Measurements from ENCODE around the gene PLXDC2. TPM values are rescaled to one million over a fixed set of nuclear protein-coding genes. Genes with fewer than 3 reads are reported as not detected.

PLXDC2 gene
- total RNA-seq, 1 experiment from 2014 or later, result 0.20 TPM

DNA sequence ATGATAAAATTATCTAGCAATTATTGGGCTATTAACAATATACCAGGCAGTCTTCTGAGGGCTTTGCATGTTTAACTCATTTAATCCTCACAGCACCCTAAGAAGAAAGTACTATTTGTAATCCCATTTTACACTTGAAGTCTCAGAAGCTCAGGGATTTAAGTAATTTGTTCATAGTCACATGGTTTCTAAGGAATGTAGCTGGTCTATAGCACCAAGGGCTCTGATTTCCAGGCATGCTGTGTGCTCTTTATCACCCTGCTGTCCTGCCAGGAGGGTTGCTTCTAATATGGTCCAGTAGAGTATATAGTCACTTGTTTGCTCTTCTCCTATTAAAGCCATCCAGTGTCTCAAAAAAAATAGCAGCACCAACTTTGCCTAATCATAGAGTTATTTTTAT lies 417.2 kb downstream of the PLXDC2 start:
- Histone ChIP-seq H4K20me1 (ENCODE audit: insufficient read depth) (no peaks in the 10 kb centered on the region), H3K9me3 (ENCODE audit: control insufficient read depth in 1 of 2, insufficient read depth in 1 of 2, low read depth in 1 of 2, low read length in 2 of 2) (peaks cover 6 to 12% of the 10 kb centered on the region in 2 experiments; a peak in 2 of 4 replicates), H3K36me3 (ENCODE audit: control insufficient read depth in 1 of 2, insufficient read depth in 2 of 2, low read length in 2 of 2) (no peaks in the 10 kb centered on the region), H3K9me2 (ENCODE audit: insufficient read depth) (no peaks in the 10 kb centered on the region), H3K9ac (ENCODE audit: low read length) (no peak overlapping the region), H3K4me2 (ENCODE audit: low read length) (no peak overlapping the region), H3K4me3 (replicated peaks in 1 of 2; ENCODE audit: low read depth in 1 of 2, low read length in 2 of 2) (no peak overlapping the region), H3K27me3 (ENCODE audit: insufficient read depth, low read length) (no peaks in the 10 kb centered on the region), H3K27ac (ENCODE audit: low read depth, low read length) (no peak overlapping the region), H2AFZ (ENCODE audit: low read depth, low read length, poor library complexity, severe bottlenecking) (no peak overlapping the region), H3K79me2 (ENCODE audit: insufficient read depth, low read length) (no peaks in the 10 kb centered on the region), H3K4me1 (ENCODE audit: control insufficient read depth in 1 of 2, insufficient read depth in 2 of 2, low read length in 2 of 2) (no peaks in the 10 kb centered on the region)
- ChIA-PET CTCF (no interaction called here), POLR2A (no interaction called here), RAD21 (ENCODE audit: low non-redundant PET in 1 of 2, low total read pairs in 2 of 2, uncharacterized antibody in 2 of 2, unreplicated experiment in 2 of 2) (no interaction called here)
- intact Hi-C loops (cut with micrococcal nuclease), result no loop called here
- BruUV-seq (replicated peaks), result no TSS peak
- TF ChIP-seq EZH2 (IDR thresholded peaks at IDR 0.05), result no peak
- DNase-seq (ENCODE audit: low read depth, low spot score) (no peak), ATAC-seq (no peak)

- no peak overlapping the region for H3K9ac ChIP-seq (ENCODE audit: low read length)
- no peaks in the 10 kb centered on the region for H3K79me2 ChIP-seq (ENCODE audit: insufficient read depth, low read length)
- H3K4me2 ChIP-seq (ENCODE audit: low read length), result no peak overlapping the region
- DNase-seq (ENCODE audit: low read depth, low spot score) (no peak), ATAC-seq (no peak)
- H3K4me3 ChIP-seq (replicated peaks in 1 of 2; ENCODE audit: low read depth in 1 of 2, low read length in 2 of 2), result no peak overlapping the region
- no peaks in the 10 kb centered on the region for H3K9me2 ChIP-seq (ENCODE audit: insufficient read depth)
- H3K36me3 ChIP-seq (ENCODE audit: control insufficient read depth in 1 of 2, insufficient read depth in 2 of 2, low read length in 2 of 2), result no peaks in the 10 kb centered on the region
- no TSS peak for BruUV-seq (replicated peaks)
- POLR2A ChIA-PET, result no interaction called here
- H2AFZ ChIP-seq (ENCODE audit: low read depth, low read length, poor library complexity, severe bottlenecking), result no peak overlapping the region
- peaks cover 6 to 12% of the 10 kb centered on the region in 2 experiments; a peak in 2 of 4 replicates for H3K9me3 ChIP-seq (ENCODE audit: control insufficient read depth in 1 of 2, insufficient read depth in 1 of 2, low read depth in 1 of 2, low read length in 2 of 2)
- no peaks in the 10 kb centered on the region for H3K27me3 ChIP-seq (ENCODE audit: insufficient read depth, low read length)
- H4K20me1 ChIP-seq (ENCODE audit: insufficient read depth), result no peaks in the 10 kb centered on the region
- H3K27ac ChIP-seq (ENCODE audit: low read depth, low read length), result no peak overlapping the region
- H3K4me1 ChIP-seq (ENCODE audit: control insufficient read depth in 1 of 2, insufficient read depth in 2 of 2, low read length in 2 of 2), result no peaks in the 10 kb centered on the region
- RAD21 ChIA-PET (ENCODE audit: low non-redundant PET in 1 of 2, low total read pairs in 2 of 2, uncharacterized antibody in 2 of 2, unreplicated experiment in 2 of 2), result no interaction called here
- TF ChIP-seq ZBTB33 (IDR thresholded peaks at IDR 0.05; ENCODE audit: extremely low read depth, insufficient replicate concordance, low read length) (no peak), POLR2AphosphoS5 (IDR thresholded peaks at IDR 0.05; ENCODE audit: low read depth, low read length) (no peak), SIN3A (IDR thresholded peaks at IDR 0.05; ENCODE audit: low read depth) (no peak), EZH2 (IDR thresholded peaks at IDR 0.05) (no peak), FOSL1 (IDR thresholded peaks at IDR 0.05; ENCODE audit: low read depth) (no peak), ELF1 (IDR thresholded peaks at IDR 0.05; ENCODE audit: borderline replicate concordance, low read depth) (no peak), SRF (IDR thresholded peaks at IDR 0.05; ENCODE audit: low read depth) (no peak), EGR1 (IDR thresholded peaks at IDR 0.05; ENCODE audit: low read depth) (no peak)
- TF ChIP-seq, protein P1, sequence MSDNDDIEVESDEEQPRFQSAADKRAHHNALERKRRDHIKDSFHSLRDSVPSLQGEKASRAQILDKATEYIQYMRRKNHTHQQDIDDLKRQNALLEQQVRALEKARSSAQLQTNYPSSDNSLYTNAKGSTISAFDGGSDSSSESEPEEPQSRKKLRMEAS (IDR thresholded peaks at IDR 0.05), result no peak
- CTCF ChIA-PET, result no interaction called here
- intact Hi-C loops (cut with micrococcal nuclease), result no loop called here
These were observed 418.3 kb downstream of the PLXDC2 start for GRCh38 chr10:20234579-20234978.

Data from HCT116 (cell line).